ENCODE results near the gene MTG1.

DNA sequence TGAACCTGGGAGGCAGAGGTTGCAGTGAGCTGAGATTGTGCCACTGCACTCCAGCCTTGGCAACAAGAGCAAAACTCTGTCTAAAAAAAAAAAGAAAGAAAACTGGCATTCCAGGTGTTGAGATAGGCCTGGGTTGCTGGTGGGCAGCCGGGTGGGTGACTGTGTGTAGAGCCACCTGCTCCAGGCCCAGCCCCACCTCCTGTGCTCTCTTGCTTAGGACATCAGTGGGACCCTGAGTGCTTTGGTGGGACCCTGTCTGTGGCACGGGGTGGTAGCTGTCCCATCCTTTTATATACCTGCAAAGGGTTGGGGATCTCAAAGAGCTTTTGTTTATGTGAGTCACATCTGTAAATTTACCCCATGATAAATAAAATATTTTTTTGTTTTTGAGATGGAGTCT is 8.7 kb upstream of the MTG1 start:
- TF ChIP-seq, protein P1, sequence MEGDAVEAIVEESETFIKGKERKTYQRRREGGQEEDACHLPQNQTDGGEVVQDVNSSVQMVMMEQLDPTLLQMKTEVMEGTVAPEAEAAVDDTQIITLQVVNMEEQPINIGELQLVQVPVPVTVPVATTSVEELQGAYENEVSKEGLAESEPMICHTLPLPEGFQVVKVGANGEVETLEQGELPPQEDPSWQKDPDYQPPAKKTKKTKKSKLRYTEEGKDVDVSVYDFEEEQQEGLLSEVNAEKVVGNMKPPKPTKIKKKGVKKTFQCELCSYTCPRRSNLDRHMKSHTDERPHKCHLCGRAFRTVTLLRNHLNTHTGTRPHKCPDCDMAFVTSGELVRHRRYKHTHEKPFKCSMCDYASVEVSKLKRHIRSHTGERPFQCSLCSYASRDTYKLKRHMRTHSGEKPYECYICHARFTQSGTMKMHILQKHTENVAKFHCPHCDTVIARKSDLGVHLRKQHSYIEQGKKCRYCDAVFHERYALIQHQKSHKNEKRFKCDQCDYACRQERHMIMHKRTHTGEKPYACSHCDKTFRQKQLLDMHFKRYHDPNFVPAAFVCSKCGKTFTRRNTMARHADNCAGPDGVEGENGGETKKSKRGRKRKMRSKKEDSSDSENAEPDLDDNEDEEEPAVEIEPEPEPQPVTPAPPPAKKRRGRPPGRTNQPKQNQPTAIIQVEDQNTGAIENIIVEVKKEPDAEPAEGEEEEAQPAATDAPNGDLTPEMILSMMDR (IDR thresholded peaks at IDR 0.05 in 2 of 3, conservative IDR thresholded peaks at IDR 0.05 in 1 of 3; ENCODE audit: control insufficient read depth in 2 of 3, extremely low read depth in 1 of 3, insufficient read depth in 1 of 3, low read depth in 3 of 3, low read length in 3 of 3): no peak
- TF ChIP-seq ATF3 (IDR thresholded peaks at IDR 0.05; ENCODE audit: borderline replicate concordance, extremely low read depth, low read depth, low read length): no peak
- no peak for TF ChIP-seq GABPA (IDR thresholded peaks at IDR 0.05; ENCODE audit: low read depth)
- TF ChIP-seq TCF12 (IDR thresholded peaks at IDR 0.05; ENCODE audit: low read depth, low read length): no peak
- TF ChIP-seq, protein P2, sequence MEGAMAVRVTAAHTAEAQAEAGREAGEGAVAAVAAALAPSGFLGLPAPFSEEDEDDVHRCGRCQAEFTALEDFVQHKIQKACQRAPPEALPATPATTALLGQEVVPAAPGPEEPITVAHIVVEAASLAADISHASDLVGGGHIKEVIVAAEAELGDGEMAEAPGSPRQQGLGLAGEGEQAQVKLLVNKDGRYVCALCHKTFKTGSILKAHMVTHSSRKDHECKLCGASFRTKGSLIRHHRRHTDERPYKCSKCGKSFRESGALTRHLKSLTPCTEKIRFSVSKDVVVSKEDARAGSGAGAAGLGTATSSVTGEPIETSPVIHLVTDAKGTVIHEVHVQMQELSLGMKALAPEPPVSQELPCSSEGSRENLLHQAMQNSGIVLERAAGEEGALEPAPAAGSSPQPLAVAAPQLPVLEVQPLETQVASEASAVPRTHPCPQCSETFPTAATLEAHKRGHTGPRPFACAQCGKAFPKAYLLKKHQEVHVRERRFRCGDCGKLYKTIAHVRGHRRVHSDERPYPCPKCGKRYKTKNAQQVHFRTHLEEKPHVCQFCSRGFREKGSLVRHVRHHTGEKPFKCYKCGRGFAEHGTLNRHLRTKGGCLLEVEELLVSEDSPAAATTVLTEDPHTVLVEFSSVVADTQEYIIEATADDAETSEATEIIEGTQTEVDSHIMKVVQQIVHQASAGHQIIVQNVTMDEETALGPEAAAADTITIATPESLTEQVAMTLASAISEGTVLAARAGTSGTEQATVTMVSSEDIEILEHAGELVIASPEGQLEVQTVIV (IDR thresholded peaks at IDR 0.05; ENCODE audit: borderline replicate concordance, partially characterized antibody): no peak
- TF ChIP-seq NR2C2 (IDR thresholded peaks at IDR 0.05; ENCODE audit: borderline replicate concordance, control insufficient read depth, insufficient read length, low read depth): no peak
- TF ChIP-seq POLR2AphosphoS5 (IDR thresholded peaks at IDR 0.05; ENCODE audit: low read length): no peak
- TF ChIP-seq EGR1 (IDR thresholded peaks at IDR 0.05; ENCODE audit: borderline replicate concordance in 1 of 2, low read depth in 2 of 2, low read length in 2 of 2): no peak
- no peak for TF ChIP-seq POLR2A (IDR thresholded peaks at IDR 0.05; ENCODE audit: low read depth, low read length)
- TF ChIP-seq DPF2 (IDR thresholded peaks at IDR 0.05): no peak
- TF ChIP-seq ZBTB4 (CRISPR knock-in tag; IDR thresholded peaks at IDR 0.05): no peak
- no peak for TF ChIP-seq CEBPB (IDR thresholded peaks at IDR 0.05; ENCODE audit: borderline replicate concordance in 1 of 2, low read depth in 2 of 2, low read length in 2 of 2)
- no peak for TF ChIP-seq EZH2 (IDR thresholded peaks at IDR 0.05; ENCODE audit: borderline replicate concordance, control insufficient read depth, low read depth, low read length)
